Panc1 (cell line): ENCODE results near the gene CDH23. TPM values are rescaled to one million over a fixed set of nuclear protein-coding genes. Genes with fewer than 3 reads are reported as not detected.

Experiments
- ATAC-seq: fragments of 200-7000 bp; cut with Tn5 transposase; 2 replicates; pipeline ENCODE4 v1.9.1; 2020; ENCODE audit warnings: mild to moderate bottlenecking, moderate library complexity
- BruUV-seq: library from RNA; stranded (reverse); fragments of 400-500 nt; replicated peaks from 2 replicates; lab custom pipeline; 2021; lab: Mats Ljungman, UMichigan
- CTCF ChIA-PET: fragments of 300-600 bp; sonication (Branson Sonifier 250); formaldehyde crosslinking; loops from one replicate; lab custom pipeline; 2022; ENCODE audit warnings: antibody characterized with exemption; lab: Charles Lee
- POLR2A ChIA-PET: fragments of 300-600 bp; sonication (Branson Sonifier 250); formaldehyde crosslinking; loops from one replicate; lab custom pipeline; 2022; ENCODE audit warnings: antibody characterized with exemption; lab: Charles Lee
- DNase-seq: peaks from one replicate; pipeline ENCODE4 v3.0.0-alpha.2; 2010; ENCODE audit warnings: low read depth, low spot score
- H3K27ac ChIP-seq: 2 replicates; pipeline ENCODE4 v1.5.1; 2011; ENCODE audit warnings: mild to moderate bottlenecking, low read length, inconsistent platforms
- H3K27me3 ChIP-seq: fragments of 200-500 bp; sonication (Bioruptor generic); 2 replicates; pipeline ENCODE4 v1.6.0; 2014; ENCODE audit warnings: low read length, inconsistent platforms; ENCODE audit not compliant: control insufficient read depth, insufficient read depth
- H3K36me3 ChIP-seq: fragments of 200-500 bp; sonication (Bioruptor generic); 2 replicates; pipeline ENCODE4 v1.5.1; 2014; ENCODE audit warnings: inconsistent platforms, mild to moderate bottlenecking, low read length, moderate library complexity; ENCODE audit not compliant: control insufficient read depth, insufficient read depth
- H3K4me1 ChIP-seq: 2 replicates; pipeline ENCODE4 v1.5.1; 2011; ENCODE audit warnings: inconsistent platforms, mild to moderate bottlenecking, low read length, moderate library complexity; ENCODE audit not compliant: control insufficient read depth, insufficient read depth
- H3K4me3 ChIP-seq, 2 experiments: 2 replicates each; pipeline ENCODE4 v1.5.1; 2011 to 2012; ENCODE audit warnings: low read depth in 2 of 2, low read length in 2 of 2, mild to moderate bottlenecking in 2 of 2, inconsistent platforms in 1 of 2, moderate library complexity in 1 of 2
- H3K9me3 ChIP-seq: fragments of 200-500 bp; sonication (Bioruptor generic); 2 replicates; pipeline ENCODE4 v1.5.1; 2014; ENCODE audit warnings: low read depth, mild to moderate bottlenecking, inconsistent platforms, low read length, moderate library complexity; ENCODE audit not compliant: control insufficient read depth, insufficient read depth
- CTCF ChIP-seq: fragments of 450-650 bp; IDR thresholded peaks from 2 replicates; pipeline ENCODE4 v1.5.1; 2017; ENCODE audit warnings: mild to moderate bottlenecking
- POLR2AphosphoS5 ChIP-seq: IDR thresholded peaks from 2 replicates; pipeline ENCODE4 v1.6.1; 2012; ENCODE audit warnings: mild to moderate bottlenecking, low read depth, low read length, moderate library complexity
- REST ChIP-seq, 2 experiments: IDR thresholded peaks; 2 replicates each; pipeline ENCODE4 v1.6.1; 2011 to 2012; ENCODE audit warnings: low read depth in 2 of 2, control low read depth in 1 of 2, low read length in 1 of 2, mild to moderate bottlenecking in 1 of 2, moderate library complexity in 1 of 2; ENCODE audit not compliant: insufficient read depth in 1 of 2
- SIN3A ChIP-seq: IDR thresholded peaks from 2 replicates; pipeline ENCODE4 v1.6.1; 2012; ENCODE audit warnings: low read depth, mild to moderate bottlenecking, low read length, moderate library complexity, borderline replicate concordance; ENCODE audit not compliant: insufficient read depth
- TCF7L2 ChIP-seq: IDR thresholded peaks from 2 replicates; pipeline ENCODE4 v1.6.1; 2011; ENCODE audit warnings: mild to moderate bottlenecking, low read depth, low read length, inconsistent platforms
- in situ Hi-C: cut with HindIII; loops from 2 replicates; pipeline ENCODE4 v1.10.0; 2016; ENCODE audit warnings: low sequenced_read_pairs, low pct_unique_long_range_greater_than_20kb
- intact Hi-C: fragments of 100-400 bp; cut with micrococcal nuclease; formaldehyde crosslinking; loops from one replicate; pipeline ENCODE4 v1.10.0; 2022; ENCODE audit not compliant: unreplicated experiment
- total RNA-seq: library from RNA; stranded (reverse); gene quantifications from one replicate; pipeline ENCODE4 v1.2.1, GENCODE V29; 2021; ENCODE audit not compliant: unreplicated experiment

Gene CDH23
- total RNA-seq, 1 experiment from 2014 or later = 2.7 TPM

GRCh38 chr10:71543608-71544170 is 147.0 kb downstream of the CDH23 start:
- no TSS peak for BruUV-seq
- no peak for ATAC-seq
- CTCF ChIA-PET = no interaction called here
- H3K4me3 ChIP-seq = no peak overlapping the region
- POLR2A ChIA-PET = interaction anchor here (0.7 kb wide), 1 partner anchor 207 kb away, joined by 5 read pairs; no protein-coding TSS in a partner anchor
- in situ Hi-C loops = no loop called here
- H3K4me1 ChIP-seq = no peaks in the 10 kb centered on the region
- no peak for DNase-seq
- no peaks in the 10 kb centered on the region for H3K9me3 ChIP-seq
- H3K27me3 ChIP-seq = peaks cover 7% of the 10 kb centered on the region
- intact Hi-C loops = no loop called here
- TF ChIP-seq SIN3A = no peak
- no peak for TF ChIP-seq POLR2AphosphoS5
- TF ChIP-seq TCF7L2 = no peak
- no peak for TF ChIP-seq REST (IDR thresholded peaks at IDR 0.05; ENCODE audit: insufficient read depth in 1 of 2, low read depth in 2 of 2, low read length in 1 of 2)
- TF ChIP-seq CTCF = no peak
- no peak overlapping the region for H3K27ac ChIP-seq
- H3K36me3 ChIP-seq = no peaks in the 10 kb centered on the region

GRCh38 chr10:71545001-71545400 is 148.3 kb downstream of the CDH23 start:
- Histone ChIP-seq H3K4me3 (no peak overlapping the region), H3K4me1 (no peaks in the 10 kb centered on the region), H3K36me3 (no peaks in the 10 kb centered on the region), H3K9me3 (no peaks in the 10 kb centered on the region), H3K27ac (no peak overlapping the region), H3K27me3 (0 out of 2 replicates have a peak, but pooled peaks cover 2% of the 10 kb centered on the region)
- intact Hi-C loops (no loop called here), in situ Hi-C loops (no loop called here)
- DNase-seq (no peak), ATAC-seq (no peak)
- CTCF ChIA-PET = no interaction called here
- BruUV-seq = no TSS peak
- POLR2A ChIA-PET = no interaction called here
- TF ChIP-seq SIN3A (no peak), POLR2AphosphoS5 (no peak), REST (IDR thresholded peaks at IDR 0.05; ENCODE audit: insufficient read depth in 1 of 2, low read depth in 2 of 2, low read length in 1 of 2) (no peak), CTCF (no peak), TCF7L2 (no peak)
